GM20431 (cell line): ENCODE data around the gene DHFR.
"Not testable (repeated sequence)": the region's sequence is repeated elsewhere in the genome, so short reads cannot be mapped to it uniquely, and the experiment has no call there.

Experiments used
- in situ Hi-C: fragments of 300-500 bp; cut with MseI, MboI; formaldehyde crosslinking; loops from one replicate; pipeline ENCODE4 v1.15.0; 2020; ENCODE audit warnings: low sequenced_read_pairs; ENCODE audit not compliant: unreplicated experiment

Gene DHFR

DNA sequence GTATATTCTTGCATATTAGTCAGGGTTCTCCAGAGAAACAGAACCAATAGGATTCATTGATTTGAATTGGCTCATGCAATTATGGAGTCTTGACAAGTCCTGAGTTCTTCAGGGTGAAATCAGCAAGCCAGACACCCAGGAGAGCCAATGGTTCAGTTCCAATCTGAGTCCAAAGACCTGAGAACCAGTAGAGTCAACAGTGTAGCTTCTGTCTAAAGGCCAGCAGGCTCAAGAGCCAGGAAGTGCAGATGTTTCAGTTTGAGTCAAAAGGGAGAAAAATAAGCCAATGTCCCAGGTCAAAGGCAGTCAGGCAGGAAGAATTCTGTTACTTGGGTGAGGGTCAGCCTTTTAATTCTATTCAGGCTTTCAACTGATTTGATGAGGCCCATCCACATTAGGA is 47.0 kb downstream of the DHFR start:
- in situ Hi-C loops = no loop called here

- in situ Hi-C loops = no loop called here
Measured at GRCh38 chr5:80607343-80607742, 47.4 kb downstream of the DHFR start.

GRCh38 chr5:80600943-80601693 is 53.7 kb downstream of the DHFR start:
- in situ Hi-C loops = no loop called here

GRCh38 chr5:80597500-80597899 is 57.3 kb downstream of the DHFR start:
- in situ Hi-C loops = no loop called here

GRCh38 chr5:80594810-80595209 is 60.0 kb downstream of the DHFR start:
- in situ Hi-C loops = no loop called here

DNA sequence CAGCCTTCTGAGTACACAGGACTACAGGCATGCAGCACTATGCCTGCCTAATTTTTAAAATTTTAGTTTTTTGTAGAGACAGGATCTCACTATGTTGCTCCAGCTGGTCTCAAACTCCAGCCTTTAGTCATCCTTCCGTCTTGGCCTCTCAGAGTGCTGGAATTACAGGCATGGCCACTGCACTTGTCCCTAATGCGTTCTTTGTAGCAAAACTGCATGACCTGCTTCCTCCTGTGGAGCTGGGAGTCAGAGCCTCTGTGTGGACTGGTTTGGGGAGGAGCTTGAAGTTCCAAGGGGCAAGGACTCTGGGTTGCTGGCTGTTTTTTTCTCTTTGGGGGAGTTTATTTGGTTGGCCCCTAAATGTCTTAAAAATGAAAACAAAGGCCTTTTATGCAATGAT is 62.0 kb downstream of the DHFR start:
- in situ Hi-C loops = no loop called here

- in situ Hi-C loops = no loop called here
Measured at GRCh38 chr5:80592105-80592504, 62.7 kb downstream of the DHFR start.

DNA sequence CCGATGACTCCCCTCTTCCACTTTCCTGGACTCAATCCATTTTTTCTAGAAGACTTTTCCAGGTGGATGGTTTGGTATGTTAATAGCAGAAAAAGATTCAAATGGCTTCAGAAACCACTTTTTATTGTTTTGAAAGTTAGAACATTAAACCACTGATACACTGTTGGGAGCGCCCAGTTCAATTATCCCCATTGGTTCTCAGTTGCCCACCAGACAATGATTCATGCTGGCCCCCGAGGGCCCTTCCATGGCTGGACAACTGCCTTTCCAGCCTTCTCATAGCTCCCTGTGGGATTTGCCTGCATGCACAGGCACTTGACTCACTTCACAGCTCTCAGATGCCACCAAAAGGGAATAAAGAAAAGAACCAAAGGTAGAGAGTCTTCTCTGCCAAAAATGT is 63.4 kb downstream of the DHFR start:
- in situ Hi-C loops = no loop called here

DNA sequence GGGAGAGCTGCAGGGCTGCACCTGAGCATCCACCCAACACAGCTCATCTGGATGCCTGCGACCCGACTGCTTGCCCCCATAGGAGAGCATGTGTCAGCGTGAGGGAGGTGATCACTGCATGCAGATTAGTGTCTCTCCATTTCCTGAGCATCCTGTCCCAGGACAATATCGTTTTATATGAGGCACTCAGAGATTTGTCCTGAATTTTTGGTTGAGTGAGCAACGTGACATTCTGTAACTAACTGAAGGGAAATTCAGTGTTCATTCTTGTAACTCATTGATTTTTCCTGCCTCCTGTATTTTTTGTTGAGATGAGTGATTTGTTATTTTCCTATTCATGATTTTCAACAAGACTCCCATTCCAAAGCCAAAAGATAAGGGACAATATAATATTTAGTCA is 64.0 kb downstream of the DHFR start:
- in situ Hi-C loops = no loop called here

DNA sequence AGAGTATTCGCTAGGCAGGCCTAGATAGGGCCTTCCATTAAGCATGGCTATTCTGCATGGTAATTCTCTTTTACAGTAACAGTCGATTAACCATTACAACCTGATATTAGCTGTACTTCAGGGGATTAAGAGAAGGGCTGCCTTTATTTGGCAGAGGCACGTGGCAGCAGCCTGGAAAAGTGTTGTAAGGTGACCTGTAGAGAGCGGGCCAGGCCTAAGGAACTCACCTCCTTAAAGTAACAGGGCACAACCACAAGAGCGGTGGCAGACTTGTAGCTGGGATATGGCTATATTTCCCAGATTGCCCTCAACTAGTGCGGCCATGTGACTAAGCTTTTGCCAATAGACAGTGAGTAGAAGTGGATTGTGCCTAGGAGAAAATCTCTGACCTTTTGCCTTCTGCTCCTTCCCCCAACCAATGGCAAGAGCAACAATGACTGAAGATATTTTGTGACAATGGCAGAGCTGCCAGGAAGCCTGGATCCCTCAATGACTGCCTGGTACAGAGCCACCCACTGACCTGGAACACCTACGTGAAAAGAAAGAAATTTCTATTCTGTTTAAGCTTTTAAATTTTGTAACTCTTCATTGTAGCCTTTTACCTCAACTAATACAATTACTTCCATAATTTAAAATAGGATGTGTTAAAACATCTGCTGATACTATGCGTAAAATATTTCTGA is 65.8 kb downstream of the DHFR start:
- in situ Hi-C loops = no loop called here

DNA sequence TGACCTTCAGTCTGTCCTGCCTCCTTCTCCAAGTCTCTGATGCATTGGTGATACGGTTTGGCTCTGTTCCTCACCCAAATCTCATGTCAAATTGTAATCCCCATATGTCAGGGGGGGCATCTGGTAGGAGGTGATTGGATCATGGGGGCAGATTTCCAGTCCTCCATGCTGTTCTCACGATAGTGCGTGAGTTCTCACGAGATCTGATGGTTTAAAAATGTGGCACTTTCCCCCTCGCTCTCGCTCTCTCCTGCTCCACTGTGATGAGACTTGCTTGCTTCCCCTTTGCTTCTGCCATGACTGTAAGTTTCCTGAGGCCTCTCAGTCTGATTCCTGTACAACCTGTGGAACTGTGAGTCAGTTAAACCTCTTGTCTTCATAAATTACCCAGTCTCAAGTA is 70.0 kb downstream of the DHFR start:
- in situ Hi-C loops = no loop called here

DNA sequence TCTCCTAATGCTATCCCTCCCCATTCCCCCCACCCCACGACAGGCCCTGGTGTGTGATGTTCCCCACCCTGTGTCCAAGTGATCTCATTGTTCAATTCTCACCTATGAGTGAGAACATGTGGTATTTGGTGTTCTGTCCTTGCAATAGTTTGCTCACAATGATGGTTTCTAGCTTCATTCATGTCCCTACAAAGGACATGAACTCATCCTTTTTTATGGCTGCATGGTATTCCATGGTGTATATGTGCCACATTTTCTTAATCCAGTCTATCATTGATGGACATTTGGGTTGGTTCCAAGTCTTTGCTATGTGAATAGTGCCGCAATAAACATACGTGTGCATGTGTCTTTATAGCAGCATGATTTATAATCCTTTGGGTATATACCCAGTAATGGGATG is 74.5 kb downstream of the DHFR start:
- in situ Hi-C loops = not testable (repeated sequence)

DNA sequence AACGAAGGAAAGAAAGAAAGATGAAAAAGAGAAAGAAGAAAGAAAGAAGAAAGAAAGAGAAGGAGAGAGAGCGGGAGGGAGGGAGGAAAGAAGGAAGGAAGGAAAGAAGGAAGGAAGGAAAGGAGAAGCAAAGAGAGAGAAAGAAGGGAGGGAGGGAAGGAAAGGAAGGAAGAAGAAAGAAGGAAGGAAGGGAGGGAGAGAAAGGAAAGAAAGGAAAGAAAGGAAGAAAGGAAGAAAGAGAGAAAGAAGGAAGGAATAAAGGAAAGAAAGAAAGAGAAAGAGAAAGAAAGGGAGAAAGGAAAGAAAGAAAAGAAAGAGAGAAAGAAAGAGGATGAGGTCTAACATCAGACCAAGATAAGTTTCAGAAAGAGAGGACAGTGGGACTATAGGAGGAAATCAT is 75.7 kb downstream of the DHFR start:
- in situ Hi-C loops = no loop called here

DNA sequence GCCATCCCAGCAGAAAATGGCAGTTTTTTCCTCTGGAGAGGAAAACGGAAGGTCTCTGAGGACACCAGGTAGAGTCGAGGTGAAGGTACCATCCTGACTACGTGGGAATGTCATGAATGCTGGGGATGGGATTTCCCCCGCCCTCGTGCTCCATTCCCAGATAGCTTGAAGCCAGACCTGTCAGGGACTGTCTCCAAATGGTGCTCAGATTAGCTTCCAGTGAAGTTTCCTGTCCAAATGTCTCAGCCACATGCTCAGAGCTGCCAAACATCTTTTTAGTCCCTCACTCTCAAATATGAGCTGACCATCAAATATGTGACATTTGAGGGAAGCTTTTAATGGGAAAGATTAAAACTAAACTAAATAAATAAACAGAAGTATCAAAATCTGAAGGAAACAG is 77.1 kb downstream of the DHFR start:
- in situ Hi-C loops = no loop called here

- in situ Hi-C loops = no loop called here
Measured at GRCh38 chr5:80576383-80576782, 78.4 kb downstream of the DHFR start.
